MG63 (cell line): ENCODE data around the gene ARFGAP3. TPM values are rescaled to one million over a fixed set of nuclear protein-coding genes. Genes with fewer than 3 reads are reported as not detected.
"Not testable (repeated sequence)": the region's sequence is repeated elsewhere in the genome, so short reads cannot be mapped to it uniquely, and the experiment has no call there.

Experiments
- DNase-seq: peaks from one replicate; pipeline ENCODE4 v3.0.0-alpha.2; 2020
- H3K27me3 ChIP-seq: fragments of 250-450 bp; sonication (Bioruptor Pico); 2 replicates; pipeline ENCODE4 v1.5.1; 2020; ENCODE audit warnings: mild to moderate bottlenecking, moderate library complexity
- H3K36me3 ChIP-seq: fragments of 250-450 bp; sonication (Bioruptor Pico); 2 replicates; pipeline ENCODE4 v1.5.1; 2020; ENCODE audit warnings: mild to moderate bottlenecking, moderate library complexity
- H3K4me3 ChIP-seq: fragments of 250-450 bp; sonication (Bioruptor Pico); 2 replicates; pipeline ENCODE4 v1.5.1; 2020; ENCODE audit warnings: mild to moderate bottlenecking, moderate library complexity
- H3K9me3 ChIP-seq: fragments of 250-450 bp; sonication (Bioruptor Pico); 2 replicates; pipeline ENCODE4 v1.5.1; 2020; ENCODE audit warnings: mild to moderate bottlenecking, moderate library complexity
- total RNA-seq: library from RNA; depleted of rRNA; stranded (reverse); fragments of >200 nt; shearing (Covaris generic); gene quantifications from 2 replicates; pipeline ENCODE4 v1.2.3, GENCODE V29; 2014; ENCODE audit warnings: low replicate concordance

ARFGAP3 gene
- total RNA-seq, 1 experiment from 2014 or later, result 27.5 TPM

DNA sequence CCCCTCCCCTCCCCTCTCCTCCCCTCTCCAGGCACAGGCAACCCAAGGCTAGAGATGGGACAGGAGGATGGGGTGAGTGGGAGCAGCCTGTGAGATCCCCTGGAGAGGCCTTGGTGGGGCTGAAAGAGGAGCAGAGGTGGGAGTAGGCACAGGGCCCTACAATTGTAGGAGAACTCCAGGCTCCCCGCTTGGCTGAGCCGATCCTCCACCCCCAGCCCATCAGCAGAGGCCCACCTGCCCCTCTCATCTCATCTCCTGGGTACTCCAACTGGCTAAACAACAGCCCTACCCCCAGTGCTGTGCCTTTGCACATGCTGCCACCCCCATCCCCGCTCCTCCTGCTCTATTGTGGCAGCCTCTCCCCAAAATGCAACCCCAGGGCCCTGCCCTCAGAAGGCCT is 84.4 kb downstream of the ARFGAP3 start:
- Histone ChIP-seq H3K4me3 (no peak overlapping the region), H3K27me3 (no peaks in the 10 kb centered on the region), H3K9me3 (no peaks in the 10 kb centered on the region), H3K36me3 (no peaks in the 10 kb centered on the region)
- DNase-seq, result no peak

DNA sequence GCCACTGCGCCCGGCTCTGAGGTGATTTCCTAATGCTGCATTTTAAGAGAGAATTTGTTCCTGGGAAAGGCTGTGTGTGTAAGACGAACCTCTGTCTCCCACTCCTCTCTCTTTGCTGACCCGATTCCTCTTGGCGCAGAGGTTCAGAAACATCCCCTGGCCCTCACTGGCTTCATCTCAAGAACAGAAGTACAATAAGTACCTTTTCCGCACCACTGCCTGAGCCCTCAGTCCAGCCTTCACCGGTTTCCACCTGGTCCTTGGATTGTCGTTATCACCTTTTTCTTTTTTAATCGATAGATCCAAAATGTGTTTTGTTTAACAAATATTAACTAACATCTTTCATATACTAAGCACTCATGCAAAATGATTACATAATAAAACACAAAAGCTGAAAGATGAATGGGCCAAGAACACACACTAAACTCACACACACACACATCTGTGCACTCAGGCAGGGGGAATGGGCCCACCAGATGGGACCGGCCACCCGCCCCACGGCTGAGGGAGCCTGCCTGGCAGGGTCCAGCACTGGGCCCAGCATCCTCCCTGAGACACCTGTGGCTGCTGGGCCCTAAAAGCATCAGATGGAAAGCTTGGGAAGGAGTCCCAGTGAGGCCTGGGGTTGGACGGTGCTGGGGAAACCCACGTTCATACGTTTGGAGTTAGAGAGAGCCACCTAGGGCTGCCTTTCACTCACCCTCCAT is 86.0 kb downstream of the ARFGAP3 start:
- H3K36me3 ChIP-seq, result no peaks in the 10 kb centered on the region
- no peaks in the 10 kb centered on the region for H3K27me3 ChIP-seq
- H3K4me3 ChIP-seq, result no peak overlapping the region
- DNase-seq, result no peak
- H3K9me3 ChIP-seq, result no peaks in the 10 kb centered on the region

DNA sequence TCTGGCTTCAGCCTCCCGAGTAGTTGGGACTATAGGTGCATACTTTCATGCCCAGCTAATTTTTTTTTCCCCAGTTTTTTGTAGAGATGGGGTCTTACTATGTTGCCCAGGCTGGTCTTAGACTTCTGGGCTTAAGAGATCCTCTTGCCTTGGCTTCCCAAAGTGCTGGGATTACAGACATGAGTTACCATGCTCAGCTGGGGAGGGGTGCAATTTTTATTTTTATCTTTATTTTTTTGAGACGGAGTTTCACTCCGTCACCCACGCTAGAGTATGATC is 86.7 kb downstream of the ARFGAP3 start:
- H3K27me3 ChIP-seq, result no peaks in the 10 kb centered on the region
- H3K9me3 ChIP-seq, result no peaks in the 10 kb centered on the region
- H3K36me3 ChIP-seq, result no peaks in the 10 kb centered on the region
- no peak for DNase-seq
- no peak overlapping the region for H3K4me3 ChIP-seq

DNA sequence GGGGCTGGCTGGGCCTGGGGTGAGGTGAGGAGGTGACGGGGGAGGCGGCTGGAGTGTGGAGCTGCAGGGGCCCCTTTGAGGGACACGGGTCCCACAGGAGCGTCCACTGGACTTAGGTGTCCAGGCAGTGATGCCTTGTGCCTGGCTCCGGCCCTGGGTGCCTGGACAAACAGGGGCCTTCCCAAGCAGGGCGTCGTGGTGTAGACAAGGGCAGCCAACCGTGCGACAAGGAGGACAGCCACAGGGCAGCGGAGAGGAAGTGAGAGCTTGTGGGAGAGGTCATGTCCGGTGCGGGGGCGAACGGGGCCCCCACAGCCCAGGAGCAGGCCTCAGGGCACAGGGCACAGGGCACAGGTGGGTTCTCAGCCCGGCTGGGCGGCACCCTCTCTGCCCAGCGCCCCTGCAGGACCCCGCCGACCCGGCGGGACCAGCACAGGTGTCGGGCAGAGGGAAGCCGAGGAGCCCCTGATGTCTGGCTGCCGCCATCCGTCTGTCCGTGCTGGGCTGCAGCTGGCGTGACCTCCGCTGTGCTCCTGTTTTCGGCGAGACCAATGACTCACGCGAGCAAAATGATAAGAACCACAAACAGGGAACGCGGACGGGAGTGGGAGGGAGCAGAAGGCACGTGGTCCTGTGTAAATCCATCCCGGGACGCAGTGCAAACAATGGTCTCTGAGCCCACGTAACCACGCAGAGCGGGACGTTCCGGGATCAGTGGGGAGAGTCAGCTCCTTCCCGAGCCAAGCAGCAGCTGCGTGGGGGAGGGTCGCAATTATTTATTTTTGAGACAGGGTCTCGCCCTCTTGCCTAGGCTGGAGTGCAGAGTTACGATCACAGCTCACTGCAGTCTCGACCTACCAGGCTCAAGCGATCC is 87.3 kb downstream of the ARFGAP3 start:
- Histone ChIP-seq H3K9me3 (no peaks in the 10 kb centered on the region), H3K36me3 (no peaks in the 10 kb centered on the region), H3K4me3 (no peak overlapping the region), H3K27me3 (no peaks in the 10 kb centered on the region)
- DNase-seq, result no peak

DNA sequence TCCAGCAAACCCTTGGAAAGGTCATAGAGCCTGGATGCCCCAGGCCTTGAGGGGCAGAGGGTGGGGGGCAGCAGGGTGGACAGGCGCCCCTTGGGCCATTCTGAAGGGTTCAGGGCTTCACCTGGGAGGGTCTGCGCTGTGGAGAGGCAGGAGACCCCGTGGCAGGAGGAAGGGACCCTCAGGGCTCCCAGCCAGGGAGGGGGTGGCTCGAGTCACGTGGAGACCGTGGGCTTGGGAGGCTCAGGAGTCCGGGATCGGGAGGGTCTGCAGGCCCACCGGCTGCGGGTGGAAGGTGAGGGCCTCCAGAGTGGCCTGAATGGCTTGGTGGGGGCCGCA is 87.9 kb downstream of the ARFGAP3 start:
- Histone ChIP-seq H3K36me3 (no peaks in the 10 kb centered on the region), H3K27me3 (no peaks in the 10 kb centered on the region), H3K9me3 (no peaks in the 10 kb centered on the region), H3K4me3 (no peak overlapping the region)
- no peak for DNase-seq

DNA sequence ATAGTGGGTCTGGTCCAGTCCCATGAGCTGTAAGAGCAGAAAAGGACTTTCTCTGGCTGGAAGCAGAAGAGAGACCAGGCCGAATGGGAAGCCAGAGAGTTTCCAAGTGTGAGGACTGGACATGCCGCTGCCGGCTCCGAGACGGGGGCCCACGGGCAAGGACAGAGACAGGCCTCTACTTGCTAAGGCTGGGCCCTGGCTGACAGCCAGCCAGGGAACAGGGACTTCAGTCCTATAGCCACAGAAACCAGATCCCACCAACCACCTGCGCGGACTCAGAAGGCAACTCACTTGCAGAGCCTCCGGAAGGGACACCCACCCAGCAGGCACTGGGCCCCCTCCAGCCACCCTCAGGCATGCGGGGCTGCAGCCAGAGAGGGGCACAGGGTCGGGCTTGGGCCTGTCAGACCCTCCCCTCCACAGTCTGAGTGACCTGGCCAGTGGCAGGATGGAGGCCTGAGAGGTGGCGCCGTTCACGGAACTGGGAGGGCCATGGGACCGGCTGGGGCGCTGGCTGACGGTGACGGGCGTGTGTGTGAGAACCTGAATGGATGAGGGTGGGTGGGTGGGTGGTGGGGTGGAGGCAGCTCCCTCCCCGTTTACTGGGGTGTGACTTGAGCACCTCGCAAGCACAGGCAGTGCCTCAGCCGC is 88.6 kb downstream of the ARFGAP3 start:
- H3K36me3 ChIP-seq, result no peaks in the 10 kb centered on the region
- no peak overlapping the region for H3K4me3 ChIP-seq
- no peak for DNase-seq
- no peaks in the 10 kb centered on the region for H3K27me3 ChIP-seq
- no peaks in the 10 kb centered on the region for H3K9me3 ChIP-seq

DNA sequence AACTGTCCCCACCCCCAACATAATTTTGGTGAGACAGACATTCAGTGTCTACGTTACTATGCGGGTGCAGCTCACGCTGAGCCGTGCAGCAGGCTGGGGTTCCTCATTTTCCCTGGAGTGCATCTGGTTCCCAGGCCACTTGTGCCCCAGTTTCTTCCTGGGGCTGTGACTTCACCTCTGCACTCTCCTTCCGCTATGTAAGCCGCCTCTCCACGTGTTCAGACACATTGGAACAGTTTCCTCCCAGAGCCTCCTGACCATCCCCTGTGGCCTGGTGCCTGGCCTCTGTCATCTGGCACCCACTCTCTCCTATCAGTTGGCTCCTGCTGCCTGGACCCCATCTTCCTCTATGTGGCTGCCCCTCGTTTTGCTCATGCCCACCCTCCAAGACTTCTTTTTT is 90.2 kb downstream of the ARFGAP3 start:
- Histone ChIP-seq H3K27me3 (no peaks in the 10 kb centered on the region), H3K36me3 (no peaks in the 10 kb centered on the region), H3K9me3 (no peaks in the 10 kb centered on the region), H3K4me3 (no peak overlapping the region)
- no peak for DNase-seq

DNA sequence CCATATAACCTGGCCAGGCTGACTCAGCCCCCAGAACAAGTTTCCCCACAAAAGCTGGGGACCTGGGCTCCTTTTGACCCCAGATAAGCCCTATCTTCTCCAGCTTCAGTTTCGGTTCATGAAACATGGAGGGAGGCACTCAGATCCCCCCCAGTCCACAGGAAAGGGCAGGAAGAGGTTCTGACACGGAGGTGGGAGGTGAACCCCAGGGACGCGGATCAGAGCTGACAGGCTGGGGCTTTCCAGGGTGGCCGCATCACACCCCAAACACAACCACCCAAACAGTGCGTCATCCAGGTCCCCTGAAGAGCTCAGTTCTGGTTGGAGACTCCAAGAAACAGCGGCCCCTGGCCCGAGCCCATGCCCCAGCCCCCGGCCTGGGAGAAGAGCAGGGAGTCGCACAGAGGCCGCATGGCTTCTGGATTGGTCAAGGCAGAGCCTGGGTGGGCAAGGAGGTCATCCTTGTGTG is 92.1 kb downstream of the ARFGAP3 start:
- H3K36me3 ChIP-seq, result no peaks in the 10 kb centered on the region
- H3K4me3 ChIP-seq, result no peak overlapping the region
- H3K9me3 ChIP-seq, result no peaks in the 10 kb centered on the region
- no peaks in the 10 kb centered on the region for H3K27me3 ChIP-seq
- DNase-seq, result no peak

DNA sequence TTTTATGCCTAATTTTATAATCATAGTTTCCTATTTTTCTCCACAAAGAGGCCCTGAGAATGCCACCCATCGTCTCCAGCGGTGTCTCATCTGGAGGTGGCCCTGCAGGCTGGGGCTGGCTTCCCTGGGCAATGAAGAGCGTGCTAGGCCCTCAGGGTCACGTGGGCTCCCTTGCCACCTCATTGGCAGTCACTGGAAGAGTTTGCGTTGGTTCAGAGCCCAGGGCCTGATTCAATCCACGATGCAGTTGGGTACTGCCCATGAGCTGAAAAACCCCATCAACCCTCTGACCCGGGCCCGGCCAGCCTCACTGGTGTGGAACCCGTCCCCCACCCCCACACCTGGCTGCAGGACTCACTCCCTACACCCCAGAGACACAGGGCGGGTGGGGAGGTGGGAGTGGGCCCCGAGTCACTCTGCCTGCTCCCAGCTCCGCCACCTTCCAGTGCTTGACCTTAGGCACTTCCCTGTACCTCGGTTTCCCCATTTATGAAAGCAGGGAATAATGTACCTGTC is 93.0 kb downstream of the ARFGAP3 start:
- no peaks in the 10 kb centered on the region for H3K9me3 ChIP-seq
- DNase-seq, result no peak
- H3K27me3 ChIP-seq, result no peaks in the 10 kb centered on the region
- H3K36me3 ChIP-seq, result no peaks in the 10 kb centered on the region
- H3K4me3 ChIP-seq, result no peak overlapping the region

DNA sequence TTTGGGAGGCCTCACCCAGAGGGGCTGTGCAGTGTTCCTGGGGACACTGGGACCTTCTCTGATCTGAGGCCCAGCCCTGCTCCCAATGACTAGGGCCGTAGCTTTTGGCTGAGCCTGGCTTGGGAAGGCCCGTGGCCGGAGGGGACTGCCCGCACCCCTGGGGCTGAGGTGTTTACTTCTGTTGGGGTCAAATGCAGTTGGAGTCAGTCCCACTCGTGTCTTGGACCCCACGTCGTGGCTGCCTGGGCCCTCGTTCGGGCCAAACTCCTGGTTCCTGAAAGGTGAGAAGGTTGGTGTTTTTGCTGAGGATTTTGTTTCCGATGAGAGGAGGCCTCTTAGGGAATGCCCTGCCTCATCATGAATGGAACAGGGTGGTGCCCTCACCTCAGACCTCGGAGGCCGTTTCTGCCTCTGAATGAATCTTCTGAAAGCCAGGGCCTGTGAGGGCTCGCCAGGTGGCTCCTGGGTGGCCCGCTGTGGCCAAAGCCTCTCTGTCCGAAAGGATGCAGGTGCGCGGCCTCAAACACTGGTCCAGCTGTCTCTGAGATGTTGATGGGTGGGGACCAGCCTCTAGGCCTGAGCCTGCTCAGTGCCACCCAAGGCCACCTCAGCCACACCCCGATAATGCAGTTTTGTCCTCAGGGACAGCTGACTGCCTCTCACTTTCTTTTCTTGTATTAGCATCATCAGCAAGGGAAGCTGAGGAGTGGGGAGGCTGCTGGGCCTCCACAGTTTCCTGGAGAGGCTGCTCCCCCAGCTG is 96.1 kb downstream of the ARFGAP3 start:
- H3K36me3 ChIP-seq, result no peaks in the 10 kb centered on the region
- no peaks in the 10 kb centered on the region for H3K27me3 ChIP-seq
- H3K9me3 ChIP-seq, result no peaks in the 10 kb centered on the region
- no peak for DNase-seq
- H3K4me3 ChIP-seq, result no peak overlapping the region

DNA sequence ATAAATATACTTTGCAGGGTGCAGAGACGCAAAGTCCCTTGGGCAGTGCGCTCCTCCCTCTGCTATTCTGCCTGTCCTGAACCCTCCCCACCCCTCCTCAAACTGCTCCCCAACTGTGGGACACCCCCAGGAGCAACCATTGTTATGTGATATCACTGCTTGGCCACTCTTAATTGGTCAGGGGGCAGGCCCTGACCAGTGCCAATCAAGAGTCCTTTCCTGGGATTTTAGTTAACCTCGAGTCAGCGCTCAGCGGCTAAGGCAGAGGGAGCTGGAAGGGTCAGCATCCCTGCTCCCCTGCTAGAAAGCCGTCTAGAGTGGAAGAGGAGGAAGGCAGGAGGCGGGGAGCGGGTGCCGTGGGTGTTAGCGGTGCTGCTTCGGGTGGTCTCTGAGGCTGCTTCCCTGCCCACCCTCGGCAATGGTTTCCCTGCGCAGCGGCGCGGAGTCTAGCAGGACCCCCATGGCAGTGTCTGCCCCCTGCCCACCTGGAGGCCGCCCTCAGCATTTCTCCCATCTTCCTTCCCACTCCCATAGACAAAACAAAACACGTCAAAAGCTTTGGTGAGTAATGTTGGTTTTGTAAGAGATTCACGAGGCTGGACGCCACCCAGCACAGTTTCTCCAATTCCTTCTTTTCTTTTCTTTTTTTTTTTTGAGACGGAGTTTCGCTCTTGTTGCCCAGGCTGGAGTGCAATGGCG is 98.0 kb downstream of the ARFGAP3 start:
- Histone ChIP-seq H3K9me3 (no peaks in the 10 kb centered on the region), H3K27me3 (no peaks in the 10 kb centered on the region), H3K36me3 (no peaks in the 10 kb centered on the region), H3K4me3 (no peak overlapping the region)
- peak; percentile 11 for DNase-seq

DNA sequence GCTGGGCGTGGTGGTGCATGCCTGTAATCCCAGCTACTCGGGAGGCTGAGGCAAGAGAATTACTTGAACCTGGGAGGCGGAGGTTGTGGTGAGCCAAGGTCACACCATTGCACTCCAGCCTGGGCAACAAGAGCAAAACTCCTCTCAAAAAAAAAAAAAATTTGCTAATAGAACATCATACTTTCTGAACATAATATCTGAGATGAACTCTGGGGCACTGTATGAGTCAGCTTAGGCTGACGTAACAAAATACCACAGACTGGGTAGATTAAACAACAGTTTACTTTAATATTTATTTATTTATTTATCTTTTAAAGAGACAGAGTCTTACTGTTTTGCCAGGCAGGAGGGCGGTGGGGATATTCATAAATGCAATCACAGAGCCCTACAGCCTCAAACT is 101.5 kb downstream of the ARFGAP3 start:
- H3K27me3 ChIP-seq, H3K4me3 ChIP-seq, H3K9me3 ChIP-seq, H3K36me3 ChIP-seq: not testable (repeated sequence)
- DNase-seq, result peak; percentile 55

DNA sequence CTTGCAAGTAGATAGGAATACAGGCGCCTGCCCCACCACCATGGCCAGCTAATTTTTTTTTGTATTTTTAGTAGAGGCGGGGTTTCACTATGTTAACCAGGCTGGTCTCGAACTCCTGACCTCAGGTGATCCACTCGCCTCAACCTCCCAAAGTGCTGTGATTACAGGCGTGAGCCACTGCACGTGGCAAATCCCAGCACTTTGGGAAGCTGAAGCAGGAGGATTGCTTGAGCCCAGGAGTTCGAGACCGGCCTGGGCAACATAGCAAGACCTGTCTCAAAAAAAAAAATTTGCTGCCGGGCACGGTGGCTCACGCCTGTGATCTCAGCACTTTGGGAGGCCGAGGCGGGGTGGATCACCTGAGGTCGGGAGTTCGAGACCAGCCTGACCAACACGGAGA is 102.0 kb downstream of the ARFGAP3 start:
- DNase-seq, H3K36me3 ChIP-seq, H3K4me3 ChIP-seq, H3K27me3 ChIP-seq, H3K9me3 ChIP-seq: not testable (repeated sequence)

DNA sequence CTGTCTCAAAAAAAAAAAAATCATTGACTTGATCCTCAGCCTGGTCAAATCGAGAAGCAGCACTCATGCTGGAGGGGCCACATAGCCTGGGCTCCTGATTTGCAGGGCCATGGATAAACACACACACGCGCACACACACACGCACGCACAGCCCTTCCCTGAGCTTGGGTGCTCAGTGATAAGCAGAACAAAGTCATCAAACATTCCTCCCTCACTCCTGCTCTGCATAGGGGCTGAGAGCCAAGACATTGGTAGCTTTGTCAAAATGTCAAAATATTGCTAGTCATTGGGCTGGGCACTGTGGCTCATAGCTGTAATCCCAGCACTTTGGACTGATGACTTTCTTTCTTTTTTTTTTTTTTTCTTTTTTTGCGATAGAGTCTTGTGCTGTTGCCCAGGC is 102.4 kb downstream of the ARFGAP3 start:
- H3K4me3 ChIP-seq, result no peak overlapping the region
- H3K36me3 ChIP-seq, result no peaks in the 10 kb centered on the region
- H3K27me3 ChIP-seq, result no peaks in the 10 kb centered on the region
- no peaks in the 10 kb centered on the region for H3K9me3 ChIP-seq
- DNase-seq, result peak; percentile 79

DNA sequence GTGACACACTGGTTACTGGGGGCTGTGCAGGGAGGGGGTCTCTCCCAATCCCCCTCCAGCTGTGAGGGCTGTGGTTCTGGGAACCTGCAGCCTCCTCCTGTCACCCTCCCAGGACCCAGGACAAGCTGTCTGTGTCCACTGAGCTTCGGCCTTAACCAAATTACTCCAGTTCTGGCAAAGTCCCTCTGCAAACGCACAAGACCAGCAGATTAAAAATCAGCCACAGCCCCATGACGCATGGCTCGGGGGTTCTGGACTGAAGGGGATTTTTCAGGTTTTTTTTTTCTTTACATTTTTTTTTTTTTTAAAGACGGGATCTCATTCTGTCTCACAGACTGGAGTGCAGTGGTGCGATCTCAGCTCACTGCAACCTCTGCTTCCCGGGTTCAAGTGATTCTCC is 104.2 kb downstream of the ARFGAP3 start:
- DNase-seq, result no peak
- H3K9me3 ChIP-seq, result no peaks in the 10 kb centered on the region
- no peak overlapping the region for H3K4me3 ChIP-seq
- H3K36me3 ChIP-seq, result no peaks in the 10 kb centered on the region
- no peaks in the 10 kb centered on the region for H3K27me3 ChIP-seq

DNA sequence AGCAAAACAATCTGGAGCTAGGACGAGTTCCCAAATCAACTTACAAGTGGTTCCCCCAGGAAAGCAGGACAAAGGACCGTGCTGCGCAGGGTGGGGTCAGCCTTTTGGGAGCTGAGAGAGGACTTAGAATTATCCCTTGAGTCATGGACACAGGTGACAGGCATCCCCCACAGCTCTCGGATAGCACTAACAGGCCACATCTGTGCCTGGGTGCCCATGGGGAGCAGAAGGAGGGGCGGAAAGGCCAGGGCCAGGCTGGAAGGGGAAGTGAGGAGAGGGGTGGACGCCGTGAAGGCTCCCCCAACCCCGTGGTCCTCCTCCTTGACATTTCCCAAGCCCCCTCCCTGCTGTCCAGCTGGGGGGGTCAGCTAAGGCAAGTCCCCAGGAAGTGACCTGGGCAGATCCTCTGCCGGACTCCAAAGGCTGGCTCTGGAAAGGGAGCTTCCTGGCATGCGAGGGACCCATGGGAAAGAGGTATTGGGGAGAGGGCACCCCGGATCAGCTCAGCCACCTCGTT is 104.8 kb downstream of the ARFGAP3 start:
- Histone ChIP-seq H3K36me3 (peaks cover 6% of the 10 kb centered on the region), H3K27me3 (no peaks in the 10 kb centered on the region), H3K4me3 (no peak overlapping the region), H3K9me3 (no peaks in the 10 kb centered on the region)
- no peak for DNase-seq
